ENCODE measurements around the gene TOP3B.

GRCh38 chr22:21933910-21934309 lies 48.7 kb downstream of the TOP3B start:
- no peak for TF ChIP-seq TAF1 (IDR thresholded peaks at IDR 0.05; ENCODE audit: low read depth)
- TF ChIP-seq CTCF (IDR thresholded peaks at IDR 0.05; ENCODE audit: poor library complexity, severe bottlenecking): no peak
- no peak for TF ChIP-seq RAD21 (conservative IDR thresholded peaks at IDR 0.05)
- TF ChIP-seq EP300 (conservative IDR thresholded peaks at IDR 0.05; ENCODE audit: poor library complexity, severe bottlenecking): no peak

All from neural cell (in vitro differentiated cells).